Measurements from ENCODE around the gene ARF5.
"Not testable (repeated sequence)": the region's sequence is repeated elsewhere in the genome, so short reads cannot be mapped to it uniquely, and the experiment has no call there.

Gene ARF5

GRCh38 chr7:127556404-127556803, 31.8 kb upstream of the ARF5 start:
- H3K4me3 ChIP-seq (ENCODE audit: low read length) = no peak overlapping the region
- TF ChIP-seq, protein P1, sequence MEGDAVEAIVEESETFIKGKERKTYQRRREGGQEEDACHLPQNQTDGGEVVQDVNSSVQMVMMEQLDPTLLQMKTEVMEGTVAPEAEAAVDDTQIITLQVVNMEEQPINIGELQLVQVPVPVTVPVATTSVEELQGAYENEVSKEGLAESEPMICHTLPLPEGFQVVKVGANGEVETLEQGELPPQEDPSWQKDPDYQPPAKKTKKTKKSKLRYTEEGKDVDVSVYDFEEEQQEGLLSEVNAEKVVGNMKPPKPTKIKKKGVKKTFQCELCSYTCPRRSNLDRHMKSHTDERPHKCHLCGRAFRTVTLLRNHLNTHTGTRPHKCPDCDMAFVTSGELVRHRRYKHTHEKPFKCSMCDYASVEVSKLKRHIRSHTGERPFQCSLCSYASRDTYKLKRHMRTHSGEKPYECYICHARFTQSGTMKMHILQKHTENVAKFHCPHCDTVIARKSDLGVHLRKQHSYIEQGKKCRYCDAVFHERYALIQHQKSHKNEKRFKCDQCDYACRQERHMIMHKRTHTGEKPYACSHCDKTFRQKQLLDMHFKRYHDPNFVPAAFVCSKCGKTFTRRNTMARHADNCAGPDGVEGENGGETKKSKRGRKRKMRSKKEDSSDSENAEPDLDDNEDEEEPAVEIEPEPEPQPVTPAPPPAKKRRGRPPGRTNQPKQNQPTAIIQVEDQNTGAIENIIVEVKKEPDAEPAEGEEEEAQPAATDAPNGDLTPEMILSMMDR (conservative IDR thresholded peaks at IDR 0.05; ENCODE audit: low read depth, low read length) = no peak
- no peak for DNase-seq (ENCODE audit: low read depth)

DNA sequence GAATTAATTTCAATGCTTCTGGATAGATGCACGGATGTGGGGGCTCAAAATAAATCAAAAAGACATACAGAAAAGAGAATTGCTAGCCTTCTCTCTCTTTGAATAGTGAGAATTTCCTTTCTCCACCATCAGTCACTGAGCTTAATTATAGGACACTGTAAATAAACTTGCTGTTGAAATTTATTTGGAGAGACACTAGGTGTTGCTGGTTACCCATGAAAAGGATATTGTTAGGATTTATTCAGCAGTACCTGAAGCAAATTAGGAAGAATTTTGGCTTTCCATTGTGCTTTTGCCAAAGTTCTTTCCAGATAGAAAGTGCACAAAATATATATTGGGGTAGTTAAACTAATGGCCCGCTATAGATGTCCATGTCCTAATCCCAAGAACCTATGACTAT, 30.4 kb upstream of the ARF5 start:
- H3K4me3 ChIP-seq (ENCODE audit: low read length) = no peak overlapping the region
- TF ChIP-seq, protein P1 (conservative IDR thresholded peaks at IDR 0.05; ENCODE audit: low read depth, low read length) = no peak
- no peak for DNase-seq (ENCODE audit: low read depth)

GRCh38 chr7:127566242-127566641, 22.0 kb upstream of the ARF5 start:
- DNase-seq (ENCODE audit: low read depth) = no peak
- TF ChIP-seq, protein P1 (conservative IDR thresholded peaks at IDR 0.05; ENCODE audit: low read depth, low read length) = no peak
- no peak overlapping the region for H3K4me3 ChIP-seq (ENCODE audit: low read length)

DNA sequence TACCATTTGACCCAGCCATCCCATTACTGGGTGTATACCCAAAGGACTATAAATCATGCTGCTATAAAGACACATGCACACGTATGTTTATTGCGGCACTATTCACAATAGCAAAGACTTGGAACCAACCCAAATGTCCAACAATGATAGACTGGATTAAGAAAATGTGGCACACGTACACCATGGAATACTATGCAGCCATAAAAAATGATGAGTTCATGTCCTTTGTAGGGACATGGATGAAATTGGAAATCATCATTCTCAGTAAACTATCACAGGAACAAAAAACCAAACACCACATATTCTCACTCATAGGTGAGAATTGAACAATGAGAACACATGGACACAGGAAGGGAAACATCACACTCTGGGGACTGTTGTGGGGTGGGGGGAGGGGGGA, 20.2 kb upstream of the ARF5 start:
- not testable (repeated sequence) for DNase-seq (ENCODE audit: low read depth); H3K4me3 ChIP-seq (ENCODE audit: low read length)

DNA sequence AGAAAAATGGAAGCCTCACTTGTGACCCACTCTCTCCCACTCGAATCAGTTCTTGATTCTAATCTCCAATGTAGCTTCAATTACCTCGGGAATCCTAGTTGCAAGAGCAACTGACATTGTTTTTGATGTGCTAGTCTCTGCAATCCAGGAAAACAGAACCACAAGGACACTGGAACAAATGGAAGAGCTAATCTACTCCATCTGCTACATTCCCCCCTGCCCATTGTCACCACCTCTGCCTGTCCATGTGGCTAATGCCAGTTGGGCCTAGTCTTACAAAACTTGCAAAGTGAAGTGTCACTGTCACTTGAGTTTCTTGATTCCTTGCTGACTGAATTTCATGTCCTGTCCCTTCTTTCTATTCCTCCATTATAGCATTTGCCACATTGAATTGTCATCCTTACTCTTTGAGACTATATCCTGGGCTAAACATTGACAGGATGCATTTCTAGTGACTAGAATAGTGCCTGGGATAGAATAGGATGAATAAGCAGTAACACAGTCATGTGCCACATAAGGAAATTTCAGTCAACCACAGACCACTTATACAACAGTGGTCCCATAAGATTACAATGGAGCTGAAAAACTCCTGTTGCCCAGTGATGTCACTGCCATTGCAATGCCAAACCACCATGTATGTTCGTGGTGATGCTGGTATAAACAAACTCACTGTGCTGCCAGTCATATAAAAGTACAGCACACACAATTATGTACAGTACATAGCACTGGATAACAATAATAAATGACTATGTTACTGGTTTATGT, 16.3 kb upstream of the ARF5 start:
- TF ChIP-seq, protein P1 (conservative IDR thresholded peaks at IDR 0.05; ENCODE audit: low read depth, low read length) = no peak
- H3K4me3 ChIP-seq (ENCODE audit: low read length) = no peak overlapping the region
- DNase-seq (ENCODE audit: low read depth) = no peak

DNA sequence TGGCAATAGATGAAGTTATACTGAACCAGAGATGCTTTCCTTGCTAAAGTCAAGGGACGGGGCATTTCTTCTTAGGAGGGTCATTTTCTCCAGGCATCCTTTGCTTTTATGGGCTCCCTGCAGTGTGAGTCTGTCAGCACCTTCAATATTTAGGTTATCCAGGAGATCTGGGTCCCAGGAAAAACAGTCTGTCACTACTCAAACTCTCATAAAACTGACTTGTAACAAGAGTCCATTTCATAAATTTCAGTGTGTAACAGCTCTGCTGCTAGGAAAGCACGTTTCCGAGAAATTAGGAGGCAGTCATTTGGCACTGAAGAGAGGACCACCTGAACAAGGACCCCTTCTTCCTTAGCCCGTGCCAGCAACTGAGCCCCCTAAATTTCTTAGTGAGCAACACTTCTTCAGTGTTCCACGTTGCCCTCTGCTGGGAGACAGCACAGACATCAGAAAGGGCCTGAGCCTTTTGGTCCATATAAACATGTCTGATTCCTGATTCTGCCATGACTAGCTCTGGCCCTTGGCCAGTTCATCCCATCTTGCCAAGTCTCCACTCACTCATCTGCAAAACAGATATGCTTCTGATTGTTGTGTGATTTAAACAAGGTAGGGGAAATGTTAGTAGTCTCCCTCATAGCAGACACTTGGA, 10.1 kb upstream of the ARF5 start:
- DNase-seq (ENCODE audit: low read depth) = no peak

GRCh38 chr7:127578711-127579275, 9.4 kb upstream of the ARF5 start:
- no peak for DNase-seq (ENCODE audit: low read depth)
- H3K4me3 ChIP-seq (ENCODE audit: low read length) = no peak overlapping the region
- TF ChIP-seq, protein P1 (conservative IDR thresholded peaks at IDR 0.05; ENCODE audit: low read depth, low read length) = no peak

More for the DNA sequence above, 10.1 kb upstream of the ARF5 start:
- no peak overlapping the region for H3K4me3 ChIP-seq (ENCODE audit: low read length)
- TF ChIP-seq, protein P1 (conservative IDR thresholded peaks at IDR 0.05; ENCODE audit: low read depth, low read length) = peak; percentile 39

Measured in retinal pigment epithelial cell (primary cell).